Endodermal cell (in vitro differentiated cells): Measurements from ENCODE around the gene SLC7A8. TPM values are rescaled to one million over a fixed set of nuclear protein-coding genes. Genes with fewer than 3 reads are reported as not detected.

Experiments
- DNase-seq: peaks from one replicate; pipeline ENCODE4 v3.0.0-alpha.2; 2017
- H3K27ac ChIP-seq: 2 replicates; pipeline ENCODE4 v1.5.1; 2013; ENCODE audit warnings: mild to moderate bottlenecking, low read depth, low read length, moderate library complexity
- H3K27me3 ChIP-seq: 2 replicates; pipeline ENCODE4 v1.6.1; 2013; ENCODE audit warnings: mild to moderate bottlenecking, low read length, moderate library complexity; ENCODE audit not compliant: insufficient read depth, control insufficient read depth, poor library complexity, severe bottlenecking
- H3K36me3 ChIP-seq: 2 replicates; pipeline ENCODE4 v1.7.0; 2013; ENCODE audit warnings: mild to moderate bottlenecking, low read length, moderate library complexity; ENCODE audit not compliant: control insufficient read depth, insufficient read depth
- H3K4me1 ChIP-seq: one replicate; pipeline ENCODE4 v1.7.0; 2013; ENCODE audit warnings: low read length; ENCODE audit not compliant: control insufficient read depth, insufficient read depth
- H3K4me3 ChIP-seq: 2 replicates; pipeline ENCODE4 v1.5.1; 2013; ENCODE audit warnings: mild to moderate bottlenecking, low read length, moderate library complexity
- H3K9ac ChIP-seq: 2 replicates; pipeline ENCODE4 v1.6.1; 2013; ENCODE audit warnings: mild to moderate bottlenecking, low read length, moderate library complexity; ENCODE audit not compliant: poor library complexity, severe bottlenecking; ENCODE audit errors: extremely low read depth
- H3K9me3 ChIP-seq: 2 replicates; pipeline ENCODE4 v1.6.1; 2013; ENCODE audit warnings: mild to moderate bottlenecking, low read length, moderate library complexity; ENCODE audit not compliant: control insufficient read depth
- H3K27ac Mint-ChIP-seq: 2 replicates; pipeline ENCODE4 v1.8.0; 2020; ENCODE audit warnings: mixed read lengths
- H3K27me3 Mint-ChIP-seq: 2 replicates; pipeline ENCODE4 v1.8.0; 2021; ENCODE audit warnings: mild to moderate bottlenecking, mixed read lengths; ENCODE audit not compliant: insufficient read depth
- H3K36me3 Mint-ChIP-seq: 2 replicates; pipeline ENCODE4 v1.8.0; 2020; ENCODE audit warnings: low read depth, mixed read lengths
- H3K4me1 Mint-ChIP-seq: 2 replicates; pipeline ENCODE4 v1.8.0; 2020; ENCODE audit warnings: mixed read lengths
- H3K4me3 Mint-ChIP-seq: 2 replicates; pipeline ENCODE4 v1.8.0; 2020; ENCODE audit warnings: mild to moderate bottlenecking, moderate library complexity, mixed read lengths
- H3K9me3 Mint-ChIP-seq: 2 replicates; pipeline ENCODE4 v1.8.0; 2020; ENCODE audit warnings: mild to moderate bottlenecking, mixed read lengths
- CTCF ChIP-seq: fragments of 200-600 bp; sonication (generic); conservative IDR thresholded peaks from 2 replicates; pipeline ENCODE4 v1.5.0; 2021; ENCODE audit warnings: antibody characterized with exemption, mild to moderate bottlenecking
- WGBS, 2 experiments: methylation state at CpG; one replicate each; pipeline versions ENCODE4 v1.1.5 to v1.1.7; 2013; ENCODE audit warnings: missing lambda C conversion rate in 2 of 2, mixed read lengths in 1 of 2; ENCODE audit not compliant: insufficient coverage in 1 of 2, insufficient read length in 1 of 2; 5-methylcytosine and 5-hydroxymethylcytosine counted together
- total RNA-seq, 2 donors: library from RNA; stranded (reverse); fragmentation: NEBNext Ultra II Directional in 1 of 2; extraction: Animal tissue kit (Norgen Biotek cat#: 25700) in 1 of 2; gene quantifications; 2 replicates in 1 of 2; 3 replicates in 1 of 2; pipeline ENCODE4 v1.2.1, GENCODE V29; 2021

SLC7A8 gene
- total RNA-seq, 2 donors from 2014 or later, result 47.6 to 48.9 TPM

GRCh38 chr14:23149745-23150144, 33.7 kb downstream of the SLC7A8 start:
- TF ChIP-seq CTCF, result no peak
- Mint-ChIP-seq H3K4me3 (no peak overlapping the region), H3K36me3 (peaks cover 9% of the 10 kb centered on the region), H3K27me3 (peaks cover 4% of the 10 kb centered on the region), H3K9me3 (peaks cover 7% of the 10 kb centered on the region), H3K4me1 (peaks cover 13% of the 10 kb centered on the region), H3K27ac (no peak overlapping the region)
- no peak for DNase-seq
- Histone ChIP-seq H3K36me3 (no peaks in the 10 kb centered on the region), H3K4me3 (no peak overlapping the region), H3K27ac (no peak overlapping the region), H3K4me1 (peaks cover 4% of the 10 kb centered on the region), H3K9ac (no peak overlapping the region), H3K27me3 (peaks cover 26% of the 10 kb centered on the region), H3K9me3 (no peaks in the 10 kb centered on the region)

- H3K27me3 ChIP-seq, result peaks cover 26% of the 10 kb centered on the region
- no peak overlapping the region for H3K4me3 Mint-ChIP-seq
- WGBS, 2 experiments, result 97 to 100% methylated on average over 5 of the region's 5 CpGs
- no peaks in the 10 kb centered on the region for H3K36me3 ChIP-seq
- H3K27ac Mint-ChIP-seq, result no peak overlapping the region
- H3K36me3 Mint-ChIP-seq, result peaks cover 9% of the 10 kb centered on the region
- TF ChIP-seq CTCF, result no peak
- peaks cover 7% of the 10 kb centered on the region for H3K9me3 Mint-ChIP-seq
- peaks cover 20% of the 10 kb centered on the region for H3K4me1 Mint-ChIP-seq
- no peaks in the 10 kb centered on the region for H3K9me3 ChIP-seq
- no peak overlapping the region for H3K9ac ChIP-seq
- H3K4me1 ChIP-seq, result peaks cover 4% of the 10 kb centered on the region
- no peak overlapping the region for H3K27ac ChIP-seq
- peaks cover 4% of the 10 kb centered on the region for H3K27me3 Mint-ChIP-seq
- no peak for DNase-seq
- H3K4me3 ChIP-seq, result no peak overlapping the region
Measured at GRCh38 chr14:23148591-23149249, 34.7 kb downstream of the SLC7A8 start.

GRCh38 chr14:23147676-23148075, 35.8 kb downstream of the SLC7A8 start:
- Histone ChIP-seq H3K9ac (no peak overlapping the region), H3K36me3 (no peaks in the 10 kb centered on the region), H3K27ac (no peak overlapping the region), H3K4me1 (peaks cover 4% of the 10 kb centered on the region), H3K9me3 (no peaks in the 10 kb centered on the region), H3K27me3 (peaks cover 26% of the 10 kb centered on the region), H3K4me3 (no peak overlapping the region)
- peaks cover 7% of the 10 kb centered on the region for H3K9me3 Mint-ChIP-seq
- no peak for DNase-seq
- H3K4me3 Mint-ChIP-seq, result no peak overlapping the region
- H3K27ac Mint-ChIP-seq, result no peak overlapping the region
- no peak for TF ChIP-seq CTCF
- peaks cover 9% of the 10 kb centered on the region for H3K36me3 Mint-ChIP-seq
- H3K27me3 Mint-ChIP-seq, result peaks cover 4% of the 10 kb centered on the region
- H3K4me1 Mint-ChIP-seq, result peaks cover 20% of the 10 kb centered on the region
- 100% methylated on average over 1 of the region's 1 CpG for WGBS, 2 experiments
